Effector memory CD4-positive, alpha-beta T cell (primary cell): ENCODE results near the gene CTNNBL1.

Experiments
- DNase-seq, 3 donors: peaks; one replicate each; pipeline ENCODE4 v3.0.0-alpha.2; 2020
- H3K27ac ChIP-seq: 2 replicates; pipeline ENCODE4 v1.7.0; 2013; ENCODE audit warnings: mild to moderate bottlenecking, low read length, moderate library complexity; ENCODE audit not compliant: insufficient read depth, poor library complexity, severe bottlenecking
- H3K27me3 ChIP-seq: replicated peaks from 2 replicates; pipeline ENCODE4 v1.7.0; 2013; ENCODE audit warnings: mild to moderate bottlenecking, low read length; ENCODE audit not compliant: insufficient read depth, control insufficient read depth, poor library complexity, severe bottlenecking
- H3K36me3 ChIP-seq: 2 replicates; pipeline ENCODE4 v1.7.0; 2013; ENCODE audit warnings: mild to moderate bottlenecking, low read length, moderate library complexity; ENCODE audit not compliant: control insufficient read depth, insufficient read depth
- H3K4me1 ChIP-seq: 2 replicates; pipeline ENCODE4 v1.7.0; 2013; ENCODE audit warnings: low read length, mild to moderate bottlenecking; ENCODE audit not compliant: control insufficient read depth, insufficient read depth, poor library complexity, severe bottlenecking
- H3K4me3 ChIP-seq: 2 replicates; pipeline ENCODE4 v1.7.0; 2013; ENCODE audit warnings: low read length, low read depth, mild to moderate bottlenecking; ENCODE audit not compliant: insufficient read depth, poor library complexity, severe bottlenecking
- H3K9me3 ChIP-seq: 2 replicates; pipeline ENCODE4 v1.7.0; 2013; ENCODE audit warnings: mild to moderate bottlenecking, low read length, moderate library complexity; ENCODE audit not compliant: control insufficient read depth

Gene CTNNBL1

GRCh38 chr20:37749620-37750403 lies 56.0 kb downstream of the CTNNBL1 start:
- peaks cover 26% of the 10 kb centered on the region for H3K36me3 ChIP-seq
- DNase-seq = no peak
- H3K9me3 ChIP-seq = no peaks in the 10 kb centered on the region
- H3K27ac ChIP-seq = no peak overlapping the region
- H3K27me3 ChIP-seq = no peaks in the 10 kb centered on the region
- no peak overlapping the region for H3K4me3 ChIP-seq
- H3K4me1 ChIP-seq = no peaks in the 10 kb centered on the region

- no peaks in the 10 kb centered on the region for H3K4me1 ChIP-seq
- no peak overlapping the region for H3K4me3 ChIP-seq
- H3K36me3 ChIP-seq = peaks cover 16% of the 10 kb centered on the region
- no peak overlapping the region for H3K27ac ChIP-seq
- H3K27me3 ChIP-seq = no peaks in the 10 kb centered on the region
- no peak for DNase-seq
- no peaks in the 10 kb centered on the region for H3K9me3 ChIP-seq
Observed at GRCh38 chr20:37755665-37756064, 61.8 kb downstream of the CTNNBL1 start.

GRCh38 chr20:37756234-37756633 lies 62.4 kb downstream of the CTNNBL1 start:
- Histone ChIP-seq H3K27ac (no peak overlapping the region), H3K36me3 (peaks cover 21% of the 10 kb centered on the region), H3K27me3 (no peaks in the 10 kb centered on the region), H3K9me3 (no peaks in the 10 kb centered on the region), H3K4me1 (no peaks in the 10 kb centered on the region), H3K4me3 (no peak overlapping the region)
- no peak for DNase-seq

- H3K9me3 ChIP-seq = no peaks in the 10 kb centered on the region
- H3K36me3 ChIP-seq = peaks cover 17% of the 10 kb centered on the region
- H3K27me3 ChIP-seq = no peaks in the 10 kb centered on the region
- H3K27ac ChIP-seq = no peak overlapping the region
- H3K4me3 ChIP-seq = no peak overlapping the region
- DNase-seq = no peak
- no peaks in the 10 kb centered on the region for H3K4me1 ChIP-seq
Observed at GRCh38 chr20:37757550-37757949, 63.7 kb downstream of the CTNNBL1 start.

- DNase-seq = no peak
- H3K4me1 ChIP-seq = no peaks in the 10 kb centered on the region
- no peaks in the 10 kb centered on the region for H3K27me3 ChIP-seq
- no peaks in the 10 kb centered on the region for H3K9me3 ChIP-seq
- H3K36me3 ChIP-seq = peaks cover 11% of the 10 kb centered on the region
- H3K27ac ChIP-seq = no peak overlapping the region
- H3K4me3 ChIP-seq = no peak overlapping the region
Observed at GRCh38 chr20:37758332-37758731, 64.5 kb downstream of the CTNNBL1 start.

- H3K4me1 ChIP-seq = no peaks in the 10 kb centered on the region
- H3K4me3 ChIP-seq = no peak overlapping the region
- H3K27me3 ChIP-seq = no peaks in the 10 kb centered on the region
- no peak for DNase-seq
- H3K9me3 ChIP-seq = no peaks in the 10 kb centered on the region
- peaks cover 11% of the 10 kb centered on the region for H3K36me3 ChIP-seq
- no peak overlapping the region for H3K27ac ChIP-seq
Observed at GRCh38 chr20:37759052-37759553, 65.3 kb downstream of the CTNNBL1 start.

- no peak overlapping the region for H3K4me3 ChIP-seq
- no peaks in the 10 kb centered on the region for H3K27me3 ChIP-seq
- no peak overlapping the region for H3K27ac ChIP-seq
- no peaks in the 10 kb centered on the region for H3K9me3 ChIP-seq
- H3K36me3 ChIP-seq = peaks cover 11% of the 10 kb centered on the region
- no peak for DNase-seq
- H3K4me1 ChIP-seq = no peaks in the 10 kb centered on the region
Observed at GRCh38 chr20:37759761-37760209, 66.0 kb downstream of the CTNNBL1 start.

GRCh38 chr20:37760322-37760721 lies 66.5 kb downstream of the CTNNBL1 start:
- H3K4me3 ChIP-seq = no peak overlapping the region
- no peaks in the 10 kb centered on the region for H3K27me3 ChIP-seq
- H3K4me1 ChIP-seq = no peaks in the 10 kb centered on the region
- no peaks in the 10 kb centered on the region for H3K9me3 ChIP-seq
- peaks cover 11% of the 10 kb centered on the region for H3K36me3 ChIP-seq
- H3K27ac ChIP-seq = no peak overlapping the region
- DNase-seq = no peak

- H3K27me3 ChIP-seq = no peaks in the 10 kb centered on the region
- no peak overlapping the region for H3K4me3 ChIP-seq
- no peak overlapping the region for H3K27ac ChIP-seq
- H3K36me3 ChIP-seq = peaks cover 11% of the 10 kb centered on the region
- no peak for DNase-seq
- H3K9me3 ChIP-seq = no peaks in the 10 kb centered on the region
- no peaks in the 10 kb centered on the region for H3K4me1 ChIP-seq
Observed at GRCh38 chr20:37762716-37763485, 69.1 kb downstream of the CTNNBL1 start.
